Loucy (cell line): Measurements from ENCODE around the gene MGAT5.
A peak's percentile ranks its signal among the peaks of the same experiment; 100 is the strongest.

Experiments used
- H2AFZ ChIP-seq: fragments of 200-600 bp; sonication (generic); 2 replicates; pipeline ENCODE4 v1.6.0; 2016; ENCODE audit warnings: antibody characterized with exemption, mild to moderate bottlenecking, low read length, moderate library complexity
- H3F3A ChIP-seq: fragments of 200-600 bp; 2 replicates; pipeline ENCODE4 v1.6.0; 2016; ENCODE audit warnings: antibody characterized with exemption, low read depth, mild to moderate bottlenecking
- H3K27me3 ChIP-seq: fragments of 200-600 bp; sonication (generic); 2 replicates; pipeline ENCODE4 v1.6.1; 2014; ENCODE audit warnings: low read length, mild to moderate bottlenecking; ENCODE audit not compliant: insufficient read depth, poor library complexity, severe bottlenecking
- H3K36me3 ChIP-seq: fragments of 200-600 bp; sonication (generic); 2 replicates; pipeline ENCODE4 v1.6.1; 2016; ENCODE audit warnings: low read length; ENCODE audit not compliant: insufficient read depth
- H3K4me1 ChIP-seq: fragments of 200-600 bp; sonication (generic); 2 replicates; pipeline ENCODE4 v1.5.1; 2014; ENCODE audit warnings: low read length, mild to moderate bottlenecking; ENCODE audit not compliant: insufficient read depth, poor library complexity, severe bottlenecking
- H3K4me2 ChIP-seq: fragments of 200-600 bp; sonication (generic); 2 replicates; pipeline ENCODE4 v1.6.0; 2014; ENCODE audit warnings: antibody characterized with exemption, low read length, low read depth, mild to moderate bottlenecking; ENCODE audit not compliant: poor library complexity, severe bottlenecking
- H3K4me3 ChIP-seq: fragments of 200-600 bp; sonication (generic); 2 replicates; pipeline ENCODE4 v1.5.1; 2014; ENCODE audit warnings: low read length, mild to moderate bottlenecking, mixed read lengths; ENCODE audit not compliant: poor library complexity, severe bottlenecking
- H3K79me2 ChIP-seq: fragments of 200-600 bp; sonication (generic); 2 replicates; pipeline ENCODE4 v1.6.1; 2014; ENCODE audit warnings: low read length; ENCODE audit not compliant: insufficient read depth
- H3K9ac ChIP-seq: fragments of 200-600 bp; sonication (generic); 2 replicates; pipeline ENCODE4 v1.6.0; 2014; ENCODE audit warnings: mild to moderate bottlenecking, low read depth, low read length, moderate library complexity; ENCODE audit not compliant: poor library complexity, severe bottlenecking
- H3K9me2 ChIP-seq: fragments of 200-600 bp; sonication (generic); replicated peaks from 2 replicates; pipeline ENCODE4 v1.6.1; 2016; ENCODE audit warnings: low read depth, low read length, mixed read lengths
- H3K9me3 ChIP-seq: fragments of 200-600 bp; sonication (generic); 2 replicates; pipeline ENCODE4 v1.6.1; 2014; ENCODE audit warnings: mild to moderate bottlenecking, antibody characterized with exemption, low read length, low read depth; ENCODE audit not compliant: insufficient read depth
- H4K20me1 ChIP-seq: fragments of 200-600 bp; sonication (generic); 2 replicates; pipeline ENCODE4 v1.6.0; 2014; ENCODE audit warnings: antibody characterized with exemption, low read length, mild to moderate bottlenecking; ENCODE audit not compliant: insufficient read depth, poor library complexity, severe bottlenecking
- CTCF ChIP-seq: fragments of 200-600 bp; sonication (generic); conservative IDR thresholded peaks from 2 replicates; pipeline ENCODE4 v1.5.1; 2014; ENCODE audit warnings: mild to moderate bottlenecking, antibody characterized with exemption, low read length
- EZH2phosphoT487 ChIP-seq: fragments of 200-600 bp; IDR thresholded peaks from 2 replicates; pipeline ENCODE4 v1.6.1; 2018; ENCODE audit warnings: antibody characterized with exemption, mild to moderate bottlenecking, moderate library complexity, borderline replicate concordance

The MGAT5 gene

DNA sequence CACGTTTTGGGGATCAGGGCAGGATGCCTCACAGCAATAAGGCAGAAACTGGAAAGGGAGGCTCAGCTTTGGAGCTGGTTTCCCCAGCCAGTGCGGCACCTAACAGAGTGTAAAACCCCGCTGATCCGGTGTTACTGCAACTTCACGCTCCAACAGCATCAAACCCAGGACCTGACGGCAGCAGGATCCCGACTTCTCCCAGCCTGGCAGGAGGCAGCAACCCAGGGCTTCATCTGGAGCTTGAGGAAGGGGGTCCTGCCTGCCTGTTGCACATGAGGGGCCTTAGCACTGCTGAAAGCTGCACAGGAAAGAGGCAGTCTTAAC is 209.8 kb downstream of the MGAT5 start:
- Histone ChIP-seq H4K20me1 (no peaks in the 10 kb centered on the region), H3K9ac (no peak overlapping the region), H3K4me2 (no peak overlapping the region), H3K27me3 (no peaks in the 10 kb centered on the region), H3K79me2 (no peaks in the 10 kb centered on the region), H2AFZ (no peak overlapping the region), H3K36me3 (no peaks in the 10 kb centered on the region), H3K4me3 (no peak overlapping the region), H3F3A (no peaks in the 10 kb centered on the region), H3K4me1 (no peaks in the 10 kb centered on the region), H3K9me2 (no peaks in the 10 kb centered on the region), H3K9me3 (no peaks in the 10 kb centered on the region)
- TF ChIP-seq EZH2phosphoT487, result no peak
- no peak for TF ChIP-seq CTCF

DNA sequence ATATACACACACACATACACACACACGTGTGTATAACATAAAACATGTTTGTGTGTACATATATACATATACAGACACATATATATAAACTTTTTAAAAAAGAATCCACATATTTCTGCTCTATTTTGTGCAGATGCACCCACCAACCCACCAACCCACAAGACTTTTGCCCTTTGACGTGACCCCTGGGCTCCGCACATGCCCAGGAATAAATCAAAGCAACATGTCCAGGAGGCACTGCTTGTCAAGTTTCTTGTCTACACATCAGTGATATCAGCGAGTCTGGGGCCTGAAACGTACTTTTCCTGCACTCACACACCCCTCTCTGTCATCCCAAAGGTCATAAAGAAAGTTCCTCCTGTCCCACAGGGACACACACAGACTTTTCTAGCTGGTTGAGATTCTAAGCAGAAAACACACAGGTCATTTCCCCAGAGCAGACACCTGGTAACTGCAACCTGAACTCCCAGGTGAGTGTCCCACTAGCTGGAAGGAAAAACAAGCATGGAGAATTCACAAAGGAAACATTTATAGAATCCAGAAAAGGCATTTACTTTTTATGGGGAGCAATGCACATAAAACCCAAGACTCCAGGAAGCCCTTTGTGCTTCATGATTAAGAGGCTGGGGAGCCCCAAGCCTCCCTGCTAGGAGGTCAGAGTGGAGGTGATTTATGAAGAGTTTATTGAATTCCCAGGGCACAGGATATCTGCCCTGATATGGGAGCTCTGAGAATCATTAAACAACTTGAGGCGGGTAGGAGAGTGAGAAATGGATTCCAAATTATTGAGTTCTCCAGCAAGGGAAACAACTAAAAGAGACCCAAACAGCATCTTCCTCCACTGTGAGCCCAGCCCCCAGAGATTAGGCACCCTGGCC is 211.6 kb downstream of the MGAT5 start:
- TF ChIP-seq EZH2phosphoT487 (no peak), CTCF (no peak)
- H3K9ac ChIP-seq, result no peak overlapping the region

GRCh38 chr2:134466141-134466540 is 212.3 kb downstream of the MGAT5 start:
- Histone ChIP-seq H2AFZ (no peak overlapping the region), H3K4me3 (no peak overlapping the region), H3K4me1 (no peaks in the 10 kb centered on the region), H3K9me2 (no peaks in the 10 kb centered on the region), H3K4me2 (no peak overlapping the region), H3K9ac (no peak overlapping the region), H3K27me3 (no peaks in the 10 kb centered on the region), H3K36me3 (no peaks in the 10 kb centered on the region), H3K79me2 (no peaks in the 10 kb centered on the region), H4K20me1 (no peaks in the 10 kb centered on the region), H3K9me3 (no peaks in the 10 kb centered on the region), H3F3A (no peaks in the 10 kb centered on the region)
- TF ChIP-seq EZH2phosphoT487, result no peak
- peak; percentile 64 for TF ChIP-seq CTCF

More for the DNA sequence above, 211.6 kb downstream of the MGAT5 start:
- Histone ChIP-seq H2AFZ (no peak overlapping the region), H3K4me2 (no peak overlapping the region), H3K27me3 (no peaks in the 10 kb centered on the region), H3F3A (no peaks in the 10 kb centered on the region), H3K36me3 (no peaks in the 10 kb centered on the region), H4K20me1 (no peaks in the 10 kb centered on the region), H3K4me3 (no peak overlapping the region), H3K4me1 (no peaks in the 10 kb centered on the region), H3K79me2 (no peaks in the 10 kb centered on the region), H3K9me2 (no peaks in the 10 kb centered on the region), H3K9me3 (no peaks in the 10 kb centered on the region)
